CD4-positive, alpha-beta T cell (primary cell): ENCODE data around the gene TBC1D22A. TPM values are rescaled to one million over a fixed set of nuclear protein-coding genes. Genes with fewer than 3 reads are reported as not detected.

ENCODE experiments used
- ATAC-seq: fragments of 200-7000 bp; cut with Tn5 transposase; one replicate; pipeline ENCODE4 v1.10.0; 2022; ENCODE audit warnings: mild to moderate bottlenecking; ENCODE audit not compliant: poor library complexity
- CTCF ChIA-PET: fragments of 350-600 bp; sonication (Branson Sonifier 250); formaldehyde crosslinking; loops from one replicate; lab custom pipeline; 2021; ENCODE audit warnings: antibody characterized with exemption, inconsistent platforms; lab: Charles Lee
- POLR2A ChIA-PET: fragments of 350-600 bp; sonication (Branson Sonifier 250); formaldehyde crosslinking; loops from one replicate; lab custom pipeline; 2021; ENCODE audit warnings: antibody characterized with exemption, inconsistent platforms; lab: Charles Lee
- DNase-seq, 14 experiments: peaks; one replicate each; pipeline ENCODE4 v3.0.0-alpha.2; 2013 to 2020; ENCODE audit warnings: mixed read lengths in 2 of 14
- H3K27ac ChIP-seq, 2 donors: one replicate each; pipeline versions ENCODE4 v1.5.1 to v1.7.0; 2013; ENCODE audit warnings: low read length in 2 of 2, low read depth in 1 of 2, mild to moderate bottlenecking in 1 of 2
- H3K27me3 ChIP-seq, 2 experiments: 1 replicate in 1 of 2; 2 replicates in 1 of 2; pipeline versions ENCODE4 v1.6.1 to v1.7.0; 2013; ENCODE audit warnings: low read length in 2 of 2, control low read depth in 1 of 2, mild to moderate bottlenecking in 1 of 2, moderate library complexity in 1 of 2; ENCODE audit not compliant: insufficient read depth in 2 of 2, control insufficient read depth in 1 of 2
- H3K36me3 ChIP-seq: one replicate; pipeline ENCODE4 v1.6.1; 2013; ENCODE audit warnings: low read length, control low read depth; ENCODE audit not compliant: insufficient read depth
- H3K4me1 ChIP-seq: one replicate; pipeline ENCODE4 v1.6.1; 2013; ENCODE audit warnings: low read length, control low read depth; ENCODE audit not compliant: insufficient read depth
- H3K4me3 ChIP-seq: one replicate; pipeline ENCODE4 v1.5.1; 2013; ENCODE audit warnings: mild to moderate bottlenecking, low read length, moderate library complexity
- H3K9me3 ChIP-seq, 2 experiments: 1 replicate in 1 of 2; 2 replicates in 1 of 2; pipeline versions ENCODE4 v1.6.1 to v1.7.0; 2013; ENCODE audit warnings: low read length in 2 of 2, mild to moderate bottlenecking in 2 of 2, control low read depth in 1 of 2, moderate library complexity in 1 of 2; ENCODE audit not compliant: control insufficient read depth in 1 of 2, insufficient read depth in 1 of 2
- H3K27ac Mint-ChIP-seq: one replicate; pipeline ENCODE4 v1.8.0; 2020; ENCODE audit warnings: mixed read lengths
- H3K27me3 Mint-ChIP-seq: one replicate; pipeline ENCODE4 v1.8.0; 2021; ENCODE audit warnings: mixed read lengths
- H3K36me3 Mint-ChIP-seq: one replicate; pipeline ENCODE4 v1.8.0; 2021; ENCODE audit warnings: low read depth, mixed read lengths
- H3K4me1 Mint-ChIP-seq: one replicate; pipeline ENCODE4 v1.8.0; 2021; ENCODE audit warnings: low read depth, mixed read lengths
- H3K4me3 Mint-ChIP-seq: one replicate; pipeline ENCODE4 v1.8.0; 2020; ENCODE audit warnings: mild to moderate bottlenecking, mixed read lengths
- H3K9me3 Mint-ChIP-seq: one replicate; pipeline ENCODE4 v1.8.0; 2020; ENCODE audit warnings: mixed read lengths
- intact Hi-C, 2 experiments: fragments of 100-400 bp; cut with DNase I in 1 of 2; cut with micrococcal nuclease in 1 of 2; formaldehyde crosslinking; loops; one replicate each; pipeline versions ENCODE4 v1.15.1 to v1.9.0; 2023 to 2025; cut with DNase I, micrococcal nuclease
- total RNA-seq, 174 experiments: library from RNA in 2 of 174; stranded (reverse) in 2 of 174; gene quantifications; one replicate each; pipeline ENCODE4 v1.2.3 and lab custom pipeline; 2021 to 2026
- TF ChIP-seq, protein P1 (sequence below): fragments of 200-600 bp; IDR thresholded peaks from one replicate; pipeline ENCODE4 v1.8.0; 2022; ENCODE audit warnings: antibody characterized with exemption, mild to moderate bottlenecking

The TBC1D22A gene
- total RNA-seq, 2 experiments from 2014 or later = 27.1 to 31.7 TPM

GRCh38 chr22:46959369-46959768 lies 196.9 kb downstream of the TBC1D22A start:
- intact Hi-C loops = no loop called here
- H3K4me1 ChIP-seq = no peaks in the 10 kb centered on the region
- Mint-ChIP-seq H3K27ac (no peak overlapping the region), H3K4me1 (no peaks in the 10 kb centered on the region), H3K4me3 (no peak overlapping the region), H3K9me3 (no peaks in the 10 kb centered on the region), H3K36me3 (peaks cover 17% of the 10 kb centered on the region), H3K27me3 (no peaks in the 10 kb centered on the region)
- POLR2A ChIA-PET = interaction anchor here (1.2 kb wide), 1 partner anchor 16 kb away, joined by 3 read pairs; no protein-coding TSS in a partner anchor
- TF ChIP-seq, protein P1, sequence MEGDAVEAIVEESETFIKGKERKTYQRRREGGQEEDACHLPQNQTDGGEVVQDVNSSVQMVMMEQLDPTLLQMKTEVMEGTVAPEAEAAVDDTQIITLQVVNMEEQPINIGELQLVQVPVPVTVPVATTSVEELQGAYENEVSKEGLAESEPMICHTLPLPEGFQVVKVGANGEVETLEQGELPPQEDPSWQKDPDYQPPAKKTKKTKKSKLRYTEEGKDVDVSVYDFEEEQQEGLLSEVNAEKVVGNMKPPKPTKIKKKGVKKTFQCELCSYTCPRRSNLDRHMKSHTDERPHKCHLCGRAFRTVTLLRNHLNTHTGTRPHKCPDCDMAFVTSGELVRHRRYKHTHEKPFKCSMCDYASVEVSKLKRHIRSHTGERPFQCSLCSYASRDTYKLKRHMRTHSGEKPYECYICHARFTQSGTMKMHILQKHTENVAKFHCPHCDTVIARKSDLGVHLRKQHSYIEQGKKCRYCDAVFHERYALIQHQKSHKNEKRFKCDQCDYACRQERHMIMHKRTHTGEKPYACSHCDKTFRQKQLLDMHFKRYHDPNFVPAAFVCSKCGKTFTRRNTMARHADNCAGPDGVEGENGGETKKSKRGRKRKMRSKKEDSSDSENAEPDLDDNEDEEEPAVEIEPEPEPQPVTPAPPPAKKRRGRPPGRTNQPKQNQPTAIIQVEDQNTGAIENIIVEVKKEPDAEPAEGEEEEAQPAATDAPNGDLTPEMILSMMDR = no peak
- H3K36me3 ChIP-seq = peaks cover 15% of the 10 kb centered on the region
- no peaks in the 10 kb centered on the region for H3K27me3 ChIP-seq
- no peak for ATAC-seq
- H3K9me3 ChIP-seq = no peaks in the 10 kb centered on the region
- no peak for DNase-seq
- H3K27ac ChIP-seq = no peak overlapping the region
- CTCF ChIA-PET = no interaction called here
- H3K4me3 ChIP-seq = no peak overlapping the region

- Mint-ChIP-seq H3K36me3 (peaks cover 14% of the 10 kb centered on the region), H3K4me1 (peaks cover 8% of the 10 kb centered on the region), H3K27me3 (no peaks in the 10 kb centered on the region), H3K9me3 (no peaks in the 10 kb centered on the region), H3K4me3 (no peak overlapping the region), H3K27ac (no peak overlapping the region)
- H3K27me3 ChIP-seq = no peaks in the 10 kb centered on the region
- ChIA-PET POLR2A (no interaction called here), CTCF (no interaction called here)
- no peak overlapping the region for H3K4me3 ChIP-seq
- H3K27ac ChIP-seq = no peak overlapping the region
- no peaks in the 10 kb centered on the region for H3K9me3 ChIP-seq
- ATAC-seq (no peak), DNase-seq (no peak)
- TF ChIP-seq, protein P1 = no peak
- H3K36me3 ChIP-seq = peaks cover 8% of the 10 kb centered on the region
- no peaks in the 10 kb centered on the region for H3K4me1 ChIP-seq
- intact Hi-C loops = no loop called here
Observed at GRCh38 chr22:46961591-46962295, 199.3 kb downstream of the TBC1D22A start.

GRCh38 chr22:46962406-46962805 lies 200.0 kb downstream of the TBC1D22A start:
- DNase-seq (no peak), ATAC-seq (no peak)
- no peaks in the 10 kb centered on the region for H3K9me3 ChIP-seq
- Mint-ChIP-seq H3K27me3 (no peaks in the 10 kb centered on the region), H3K9me3 (no peaks in the 10 kb centered on the region), H3K36me3 (peaks cover 11% of the 10 kb centered on the region), H3K4me1 (peaks cover 15% of the 10 kb centered on the region), H3K27ac (no peak overlapping the region), H3K4me3 (no peak overlapping the region)
- ChIA-PET POLR2A (no interaction called here), CTCF (no interaction called here)
- intact Hi-C loops = no loop called here
- no peak overlapping the region for H3K4me3 ChIP-seq
- H3K27me3 ChIP-seq = no peaks in the 10 kb centered on the region
- no peaks in the 10 kb centered on the region for H3K4me1 ChIP-seq
- H3K27ac ChIP-seq = no peak overlapping the region
- TF ChIP-seq, protein P1 = no peak
- peaks cover 3% of the 10 kb centered on the region for H3K36me3 ChIP-seq
